ENCODE results near the gene FARSA. TPM values are rescaled to one million over a fixed set of nuclear protein-coding genes. Genes with fewer than 3 reads are reported as not detected.

The FARSA gene
- total and polyA plus RNA-seq, 2 of the 13 experiments (the other 11 are each of a cell fraction or from before 2014, with no cell fraction given) = 25.9 to 72.0 TPM

DNA sequence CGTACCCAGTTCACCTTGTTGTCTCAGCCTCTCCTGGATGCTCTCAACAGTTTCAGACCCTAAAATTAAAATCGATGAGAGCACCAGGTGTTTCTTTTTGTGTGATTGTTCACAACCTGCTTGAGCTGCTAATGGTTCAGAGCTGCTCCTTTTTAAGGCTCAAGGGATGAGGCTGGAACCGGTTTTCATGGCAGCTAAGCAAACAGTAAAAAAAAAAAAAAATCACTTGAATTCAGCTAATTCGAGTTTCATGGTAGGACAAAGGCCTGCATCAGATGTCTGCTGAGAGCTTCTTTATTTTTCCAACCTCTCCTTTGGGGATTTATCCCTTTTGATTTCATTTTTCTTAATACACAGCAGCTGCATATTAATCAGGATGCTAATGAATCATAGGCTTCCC, 20.9 kb downstream of the FARSA start:
- FAIRE-seq = no peak
- intact Hi-C loops (cut with micrococcal nuclease; ENCODE audit: unreplicated experiment) (no loop called here), in situ Hi-C loops (cut with HindIII; ENCODE audit: extremely low pct_ligation_motif_present, low pct_unique_long_range_greater_than_20kb) (no loop called here)
- H3K4me3 ChIP-seq (replicated peaks in 1 of 3; ENCODE audit: insufficient read depth in 1 of 3, low read depth in 2 of 3, low read length in 3 of 3) = peak overlapping the region; percentile 48 to 63 (median 55)
- H3K27ac ChIP-seq (ENCODE audit: extremely low read length, insufficient read depth, low read length) = peak overlapping the region; percentile 65
- TF ChIP-seq SIX1 (CRISPR knock-in tag; IDR thresholded peaks at IDR 0.05; ENCODE audit: borderline replicate concordance) (no peak), PHF20 (CRISPR knock-in tag; IDR thresholded peaks at IDR 0.05) (0 out of 2 replicates have a peak, but pooled peaks have one; percentile 30)
- TF ChIP-seq, protein P1, sequence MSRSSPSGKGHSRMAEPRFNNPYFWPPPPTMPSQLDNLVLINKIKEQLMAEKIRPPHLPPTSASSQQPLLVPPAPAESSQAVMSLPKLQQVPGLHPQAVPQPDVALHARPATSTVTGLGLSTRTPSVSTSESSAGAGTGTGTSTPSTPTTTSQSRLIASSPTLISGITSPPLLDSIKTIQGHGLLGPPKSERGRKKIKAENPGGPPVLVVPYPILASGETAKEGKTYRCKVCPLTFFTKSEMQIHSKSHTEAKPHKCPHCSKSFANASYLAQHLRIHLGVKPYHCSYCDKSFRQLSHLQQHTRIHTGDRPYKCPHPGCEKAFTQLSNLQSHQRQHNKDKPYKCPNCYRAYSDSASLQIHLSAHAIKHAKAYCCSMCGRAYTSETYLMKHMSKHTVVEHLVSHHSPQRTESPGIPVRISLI (CRISPR knock-in tag; IDR thresholded peaks at IDR 0.05; ENCODE audit: borderline replicate concordance) = 0 out of 2 replicates have a peak, but pooled peaks have one; percentile 33
- no TSS peak for BruUV-seq (replicated peaks)
- H2AFZ ChIP-seq (ENCODE audit: low read length) = no peak overlapping the region
- H3K36me3 ChIP-seq (replicated peaks in 1 of 2; ENCODE audit: control insufficient read depth in 1 of 2, insufficient read depth in 2 of 2, low read length in 2 of 2) = no peaks in the 10 kb centered on the region
- WGBS (ENCODE audit: low lambda C conversion rate) = 22% methylated on average over 4 of the region's 4 CpGs
- DNase-seq (ENCODE audit: low spot score) = no peak
- H3K9ac ChIP-seq (ENCODE audit: insufficient read depth, low read depth, low read length) = peak overlapping the region; percentile 61
- H3K9me3 ChIP-seq (ENCODE audit: low read length) = no peaks in the 10 kb centered on the region
- H4K20me1 ChIP-seq (ENCODE audit: insufficient read depth, low read length) = no peaks in the 10 kb centered on the region
- ATAC-seq = no peak
- no peaks in the 10 kb centered on the region for H3K79me2 ChIP-seq (ENCODE audit: insufficient read depth, low read length)
- CTCF ChIA-PET (ENCODE audit: low intra/inter-chr PET ratio, low total read pairs) = no interaction called here
- H3K4me2 ChIP-seq (ENCODE audit: low read depth, low read length) = peak overlapping the region; percentile 81
- POLR2A ChIA-PET = interaction anchor here (1.3 to 4.2 kb wide), 8 partner anchors 11 to 250 kb away, joined by 3 to 40 read pairs (median 8); partner anchors contain the start of genes FARSA and GCDH
- peaks cover 30% of the 10 kb centered on the region for H3K4me1 ChIP-seq (ENCODE audit: insufficient read depth, low read length)
- no peaks in the 10 kb centered on the region for H3K27me3 ChIP-seq (ENCODE audit: control insufficient read depth in 1 of 2, insufficient read depth in 2 of 2, low read length in 2 of 2)

DNA sequence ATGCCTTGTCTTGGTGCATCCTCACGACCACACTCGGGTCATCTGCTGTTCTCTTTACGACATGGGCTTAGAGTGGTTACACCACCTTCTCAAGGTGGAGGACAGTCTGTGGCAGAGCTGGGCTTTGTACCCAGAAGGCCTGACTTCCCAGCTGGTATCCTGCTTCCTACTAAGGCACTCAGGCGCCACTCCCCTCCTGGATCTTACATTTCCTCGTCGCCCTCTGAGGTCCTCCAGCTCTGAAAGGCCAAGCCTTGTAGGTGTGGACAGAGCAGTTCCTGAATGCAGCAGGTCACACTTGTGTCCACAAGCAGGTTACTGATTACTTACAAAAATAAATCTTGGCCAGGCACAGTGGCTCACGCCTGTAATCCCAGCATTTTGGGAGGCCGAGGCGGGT, 26.3 kb downstream of the FARSA start:
- no TSS peak for BruUV-seq (replicated peaks)
- no peak for ATAC-seq
- no peak for DNase-seq (ENCODE audit: low spot score)
- ChIA-PET CTCF (ENCODE audit: low intra/inter-chr PET ratio, low total read pairs) (no interaction called here), POLR2A (interaction anchor here (1.0 to 2.3 kb wide), 3 partner anchors 10 to 42 kb away, joined by 3 to 11 read pairs (median 3); partner anchors contain the start of gene GCDH)
- Histone ChIP-seq H2AFZ (ENCODE audit: low read length) (no peak overlapping the region), H4K20me1 (ENCODE audit: insufficient read depth, low read length) (no peaks in the 10 kb centered on the region), H3K79me2 (ENCODE audit: insufficient read depth, low read length) (no peaks in the 10 kb centered on the region), H3K4me1 (ENCODE audit: insufficient read depth, low read length) (peaks cover 7% of the 10 kb centered on the region), H3K27me3 (ENCODE audit: control insufficient read depth in 1 of 2, insufficient read depth in 2 of 2, low read length in 2 of 2) (no peaks in the 10 kb centered on the region), H3K9ac (ENCODE audit: insufficient read depth, low read depth, low read length) (no peak overlapping the region), H3K4me3 (replicated peaks in 1 of 3; ENCODE audit: insufficient read depth in 1 of 3, low read depth in 2 of 3, low read length in 3 of 3) (no peak overlapping the region), H3K27ac (ENCODE audit: extremely low read length, insufficient read depth, low read length) (no peak overlapping the region), H3K36me3 (replicated peaks in 1 of 2; ENCODE audit: control insufficient read depth in 1 of 2, insufficient read depth in 2 of 2, low read length in 2 of 2) (no peaks in the 10 kb centered on the region), H3K9me3 (ENCODE audit: low read length) (no peaks in the 10 kb centered on the region), H3K4me2 (ENCODE audit: low read depth, low read length) (no peak overlapping the region)
- in situ Hi-C loops (cut with HindIII; ENCODE audit: extremely low pct_ligation_motif_present, low pct_unique_long_range_greater_than_20kb) = no loop called here
- no peak for FAIRE-seq
- TF ChIP-seq REL (CRISPR knock-in tag; conservative IDR thresholded peaks at IDR 0.05) (no peak), ETV6 (CRISPR knock-in tag; conservative IDR thresholded peaks at IDR 0.05) (no peak), BORCS8-MEF2B (CRISPR knock-in tag; IDR thresholded peaks at IDR 0.05) (no peak), EEA1 (CRISPR knock-in tag; IDR thresholded peaks at IDR 0.05; ENCODE audit: borderline replicate concordance) (no peak), ZNF7 (CRISPR knock-in tag; IDR thresholded peaks at IDR 0.05) (no peak)
- intact Hi-C loops (cut with micrococcal nuclease; ENCODE audit: unreplicated experiment) = no loop called here
- 87% methylated on average over 9 of the region's 9 CpGs for WGBS (ENCODE audit: low lambda C conversion rate)

Measured in HepG2 (cell line).